NCI-H2196 (cell line): ENCODE data around the gene MAST4.

ENCODE experiments used
- DNase-seq: peaks from one replicate; lab custom pipeline; 2025; ENCODE audit not compliant: unreplicated experiment; lab: John Stamatoyannopoulos, UW

The MAST4 gene

DNA sequence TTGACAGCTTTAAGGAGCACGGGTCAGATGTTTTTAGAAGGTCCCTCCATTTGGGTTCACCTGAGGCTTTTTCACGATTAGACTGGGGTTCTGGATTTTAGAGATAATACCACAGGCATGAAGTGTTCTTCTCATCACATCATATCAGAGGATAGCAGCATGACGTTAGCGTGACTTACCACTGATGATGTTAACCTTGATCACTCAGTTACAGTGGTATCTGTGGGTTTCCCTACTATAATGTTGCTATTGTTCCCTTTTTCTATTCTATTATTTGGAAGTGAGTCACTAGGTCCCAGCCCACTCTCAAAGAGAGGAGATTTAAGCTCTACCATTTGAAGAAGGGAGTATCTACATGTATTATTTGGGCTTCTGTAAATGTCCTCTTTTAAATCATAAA lies 300.0 kb downstream of the MAST4 start:
- DNase-seq = no peak

DNA sequence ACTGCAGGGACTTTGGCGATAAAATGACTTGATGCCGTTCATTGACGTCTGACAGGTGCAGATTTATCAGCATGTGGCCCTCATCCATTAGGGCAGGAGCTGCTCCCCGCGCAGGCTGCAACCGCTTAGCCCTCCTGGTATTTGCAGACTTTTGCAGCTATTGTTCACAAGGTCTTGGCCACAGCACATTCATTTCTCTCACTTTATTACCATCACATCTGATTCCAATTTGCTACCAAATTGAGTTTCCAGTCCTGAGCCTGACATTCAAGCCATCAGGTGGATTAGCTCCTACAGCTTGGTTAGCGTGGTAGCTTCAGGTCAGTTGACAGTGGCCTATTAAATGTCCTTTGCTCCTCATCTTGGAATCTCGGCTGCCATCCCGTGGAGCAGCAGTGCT lies 301.2 kb downstream of the MAST4 start:
- DNase-seq = no peak

DNA sequence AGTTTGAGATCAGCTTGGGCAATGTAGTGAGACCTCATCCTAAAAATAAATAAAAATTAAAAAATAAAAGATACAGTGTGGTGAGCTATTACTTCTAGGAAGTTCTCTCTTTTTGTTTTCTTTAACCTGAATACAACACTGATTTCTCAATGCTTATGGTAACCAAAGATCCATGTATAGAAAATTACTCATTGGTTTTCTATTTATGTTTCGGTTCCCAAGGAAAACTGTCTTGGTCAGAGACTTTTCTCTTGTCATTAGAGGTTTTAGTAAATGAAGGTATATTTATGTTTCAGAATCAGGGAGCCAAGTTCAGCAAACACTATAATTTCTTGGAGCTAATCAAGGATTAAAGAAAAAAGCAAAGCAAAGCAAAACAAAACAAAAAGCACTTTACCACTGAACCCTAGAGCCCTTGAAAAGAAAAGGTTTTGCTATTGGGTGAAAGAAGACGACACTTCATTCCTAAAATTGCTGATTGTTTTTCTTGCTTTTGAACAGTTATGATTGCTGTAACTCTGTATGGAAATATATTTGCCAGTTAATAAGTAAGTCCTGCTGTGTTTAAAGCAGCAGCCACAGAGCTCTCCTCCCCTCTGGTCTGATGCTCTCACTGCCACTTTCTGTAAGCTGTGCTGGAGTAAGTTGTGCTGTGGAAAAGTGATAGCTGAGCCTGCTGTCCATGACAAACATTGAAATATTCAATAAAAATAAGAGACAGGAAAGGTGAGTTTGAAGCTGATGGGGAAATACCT lies 302.2 kb downstream of the MAST4 start:
- DNase-seq = no peak

DNA sequence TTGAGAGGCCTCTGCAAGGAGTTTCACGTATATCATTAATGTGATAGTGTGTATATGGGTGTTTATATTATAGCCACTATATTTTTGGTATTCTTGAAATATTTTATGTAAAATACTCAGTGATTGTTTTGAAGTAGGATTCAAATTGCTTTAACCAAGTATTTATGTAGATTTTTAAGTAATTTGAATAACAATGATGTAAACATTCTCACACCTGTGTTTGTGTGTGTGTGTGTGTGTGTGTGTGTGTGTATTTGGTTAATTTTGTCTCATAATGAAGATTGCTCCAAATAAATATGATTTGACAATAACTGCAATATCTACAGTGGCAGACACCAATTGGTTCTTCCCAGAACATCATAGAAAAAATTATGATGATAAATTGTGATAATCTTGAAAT lies 307.0 kb downstream of the MAST4 start:
- no peak for DNase-seq

DNA sequence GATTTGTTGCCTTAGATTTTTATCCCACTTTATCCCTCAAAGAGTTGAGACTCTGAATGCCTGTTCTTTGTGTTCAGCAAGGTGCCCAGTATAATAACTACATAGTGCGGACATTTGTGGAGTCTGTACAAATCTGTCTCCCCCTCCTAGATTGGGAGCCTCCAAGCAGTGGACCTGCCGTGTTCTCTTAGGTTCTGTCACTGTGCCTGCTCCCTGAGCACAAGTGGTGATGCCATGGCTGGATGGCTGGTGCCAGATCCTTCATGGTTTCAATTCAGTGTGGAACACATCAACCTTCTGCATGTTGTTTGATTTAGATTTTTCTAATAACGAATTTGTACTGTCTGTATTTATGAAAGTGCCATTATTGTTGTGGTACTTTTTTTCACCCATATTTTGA lies 307.5 kb downstream of the MAST4 start:
- no peak for DNase-seq

DNA sequence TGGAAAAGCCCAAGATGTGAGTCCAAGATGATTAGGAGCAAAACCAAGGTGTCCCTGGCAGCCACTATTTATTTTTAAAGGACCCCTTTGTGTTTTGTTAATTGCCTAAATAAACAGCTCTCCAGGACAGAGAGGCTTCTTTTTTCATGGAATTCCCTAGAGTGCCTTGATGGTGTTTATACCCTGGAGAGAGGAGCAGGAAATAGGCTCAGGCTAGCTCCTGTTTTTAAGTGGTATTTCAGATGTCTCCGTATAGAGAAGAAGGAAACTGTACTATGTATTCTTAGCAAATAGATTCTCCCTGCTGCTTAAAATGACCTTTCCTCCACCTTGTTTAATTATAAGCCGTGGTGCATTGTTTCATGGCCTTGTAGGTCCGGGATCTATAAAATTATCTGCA lies 308.0 kb downstream of the MAST4 start:
- DNase-seq = no peak

DNA sequence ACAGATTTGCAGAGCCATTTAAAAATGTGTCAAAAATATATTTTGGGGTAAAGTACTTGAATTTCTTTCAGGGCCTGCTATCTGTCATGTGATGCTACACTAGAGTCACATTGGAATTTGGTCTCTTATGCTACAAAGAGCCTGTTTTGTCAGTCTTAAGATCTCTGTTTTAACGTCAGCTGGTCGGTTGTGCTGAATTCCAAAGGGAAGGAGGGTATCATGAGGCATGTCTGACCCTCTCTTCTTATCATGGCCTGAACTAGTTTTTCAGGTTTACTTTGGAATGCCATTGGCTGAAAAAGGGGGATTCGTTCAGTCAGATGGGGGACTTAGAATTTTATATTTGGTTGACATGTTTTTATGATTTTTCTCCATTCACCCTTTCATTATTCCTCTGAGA lies 309.8 kb downstream of the MAST4 start:
- DNase-seq = no peak

DNA sequence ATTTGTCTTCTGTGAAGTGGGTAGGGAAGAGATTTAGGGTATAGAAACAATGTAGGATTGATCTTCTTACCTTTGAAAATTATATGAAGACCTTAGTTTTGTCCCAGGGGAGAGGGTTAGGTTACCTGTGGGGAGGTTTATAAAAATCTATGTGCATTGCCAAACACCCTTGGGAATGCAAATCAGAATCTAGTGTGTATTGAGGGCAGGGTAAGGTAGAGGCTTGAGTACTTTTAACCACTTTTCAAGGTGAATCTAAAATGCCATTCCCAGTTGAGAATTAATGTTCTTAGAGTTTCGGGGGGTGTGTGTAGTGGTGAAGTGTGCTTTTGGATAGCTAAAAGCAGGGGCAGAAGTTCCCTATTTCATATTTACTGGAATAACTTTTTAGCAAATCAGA lies 312.0 kb downstream of the MAST4 start:
- no peak for DNase-seq

DNA sequence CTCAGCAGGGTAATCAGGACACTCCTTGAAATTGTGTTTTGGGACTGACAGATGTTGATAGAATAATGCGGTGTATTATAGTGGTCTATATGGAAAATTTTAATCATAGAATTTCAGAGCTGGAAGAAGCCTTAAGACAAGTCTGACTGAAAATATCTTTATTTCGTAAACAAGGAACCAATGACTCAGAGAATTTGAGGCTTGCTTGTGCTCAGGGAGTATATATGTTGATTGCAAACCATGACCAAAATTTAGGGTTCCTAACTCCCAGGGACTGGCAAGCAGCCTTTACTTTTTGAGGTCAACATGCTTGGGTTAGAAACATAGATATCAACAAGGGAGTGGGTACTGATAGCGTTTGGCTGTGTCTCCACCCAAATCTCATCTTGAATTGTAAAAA lies 313.2 kb downstream of the MAST4 start:
- no peak for DNase-seq

DNA sequence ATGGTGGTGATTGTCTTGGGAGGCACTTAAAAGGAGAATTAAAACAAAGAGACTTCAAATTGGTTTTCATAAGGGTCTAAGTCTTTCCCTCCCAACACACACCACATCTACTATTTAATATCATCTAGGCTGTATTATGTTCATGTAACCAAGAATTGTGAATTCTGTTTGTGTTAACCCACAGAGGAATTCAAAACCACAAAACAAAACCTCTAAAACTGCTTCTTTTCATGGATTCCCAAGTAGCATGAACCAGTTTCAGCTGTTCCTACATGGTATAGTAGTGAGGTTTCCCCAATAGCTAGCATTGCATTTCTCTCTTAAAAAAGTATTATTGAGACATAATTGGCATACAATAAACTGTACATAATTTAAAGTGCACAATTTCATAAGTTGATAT lies 316.6 kb downstream of the MAST4 start:
- DNase-seq = no peak

DNA sequence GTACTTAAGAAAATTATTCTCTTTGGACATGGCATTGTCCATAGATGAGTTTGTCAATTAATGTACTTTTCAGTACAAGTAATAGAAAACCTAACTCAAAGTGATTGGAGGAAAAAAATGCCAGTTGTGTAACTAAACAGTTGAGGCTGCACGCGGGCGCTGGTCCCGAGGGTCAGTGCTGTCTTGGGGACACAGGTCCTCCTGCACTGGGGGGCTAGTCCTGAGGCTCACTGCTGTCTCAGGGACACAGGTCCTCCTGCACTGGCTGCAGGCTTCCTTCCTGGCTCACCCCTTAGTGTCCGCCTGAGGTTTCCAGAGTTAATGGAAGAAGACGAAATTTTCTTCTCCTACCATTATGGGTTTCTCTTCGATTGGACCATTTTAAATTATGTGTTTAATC lies 319.3 kb downstream of the MAST4 start:
- no peak for DNase-seq

DNA sequence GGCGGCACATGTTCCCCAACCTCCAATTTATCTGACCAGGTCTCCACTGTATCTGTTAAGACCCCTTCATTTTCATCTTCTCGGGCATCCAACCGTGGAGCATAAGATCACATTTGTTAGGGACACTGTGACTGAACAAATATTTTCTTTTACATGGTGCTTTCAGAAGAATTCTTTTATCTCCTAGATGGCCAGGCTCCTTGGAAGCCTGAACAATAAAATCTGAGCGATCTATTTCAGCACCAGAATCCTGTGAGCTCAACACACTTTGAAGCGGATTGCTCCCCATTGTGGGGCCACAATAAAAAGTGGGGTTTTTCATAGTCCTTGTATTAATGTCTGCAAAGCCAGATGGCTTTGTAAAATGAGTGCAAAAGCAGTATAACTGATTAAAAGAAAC lies 326.7 kb downstream of the MAST4 start:
- DNase-seq = no peak

DNA sequence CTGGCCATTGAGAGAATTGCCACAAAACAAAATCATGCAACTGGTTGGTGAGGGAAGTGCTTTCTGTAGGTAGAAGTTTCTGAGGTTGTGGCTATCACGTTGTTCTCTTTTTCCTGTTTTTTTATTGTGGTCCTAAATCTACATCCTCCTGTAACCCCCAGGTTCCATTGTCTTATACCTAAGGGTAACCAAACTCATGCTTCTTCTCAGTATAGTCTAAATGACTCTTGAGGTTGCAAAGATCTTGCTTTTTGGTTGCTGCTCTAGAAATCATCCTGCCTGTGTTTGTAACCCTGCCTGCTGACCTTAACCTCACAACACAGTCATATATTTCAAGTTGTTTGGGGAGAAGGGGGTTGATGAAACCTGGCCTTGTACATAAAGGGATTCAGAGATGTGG lies 327.3 kb downstream of the MAST4 start:
- no peak for DNase-seq

DNA sequence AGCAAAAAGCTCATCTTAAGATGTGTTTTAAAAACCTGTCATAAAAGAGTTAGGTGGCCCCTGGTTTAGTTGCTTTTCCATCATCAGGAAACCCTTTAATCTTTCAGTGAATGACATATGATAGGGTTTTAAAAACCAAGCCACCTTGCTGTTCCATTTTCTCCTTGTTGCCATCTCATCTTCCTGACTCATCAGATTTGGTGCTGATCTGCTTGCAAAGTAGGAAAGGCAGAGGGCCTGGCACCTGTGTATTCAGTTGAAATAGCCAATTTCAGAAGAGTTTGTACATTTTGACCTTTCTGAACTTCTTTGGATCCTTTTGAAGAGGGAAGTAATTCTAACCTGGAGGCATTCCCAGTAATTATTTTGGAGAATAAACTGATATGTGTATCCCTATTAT lies 327.7 kb downstream of the MAST4 start:
- no peak for DNase-seq

DNA sequence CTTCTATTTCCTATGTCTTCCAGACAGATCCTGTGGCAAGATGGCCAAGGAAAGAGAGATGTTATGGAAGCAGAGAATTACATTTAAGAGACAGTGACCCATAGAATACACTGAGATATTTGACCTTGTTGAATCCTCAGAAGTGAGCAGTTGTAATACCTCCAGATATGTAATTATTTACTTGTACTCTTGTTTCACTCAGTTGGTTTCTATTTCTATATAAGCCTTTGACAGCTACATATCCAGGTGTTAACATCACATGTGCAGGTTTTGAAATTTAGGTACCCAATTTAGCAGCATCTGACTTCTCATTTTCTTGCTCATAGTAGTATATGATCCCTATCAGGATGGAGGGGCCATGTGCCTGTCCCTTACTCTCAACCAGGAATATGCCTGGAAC lies 330.9 kb downstream of the MAST4 start:
- DNase-seq = no peak

DNA sequence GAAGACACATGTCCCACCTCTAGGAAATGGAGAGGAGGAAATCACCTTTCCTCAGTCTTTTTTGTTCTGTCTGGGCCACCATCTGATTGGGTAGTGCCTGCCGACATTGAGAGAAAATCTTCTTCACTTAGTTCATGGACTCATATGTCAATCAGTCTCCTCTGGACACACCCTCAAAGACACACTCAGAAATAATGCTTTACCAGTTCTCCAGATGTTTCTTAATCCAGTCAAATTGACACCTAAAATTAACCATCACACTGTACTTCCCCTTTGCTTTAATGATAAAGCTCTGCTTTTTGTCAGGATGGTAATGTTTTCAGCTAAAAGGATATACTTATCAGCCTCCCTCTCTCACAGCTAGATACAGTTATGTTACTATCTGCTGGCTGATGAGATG lies 333.1 kb downstream of the MAST4 start:
- DNase-seq = no peak

DNA sequence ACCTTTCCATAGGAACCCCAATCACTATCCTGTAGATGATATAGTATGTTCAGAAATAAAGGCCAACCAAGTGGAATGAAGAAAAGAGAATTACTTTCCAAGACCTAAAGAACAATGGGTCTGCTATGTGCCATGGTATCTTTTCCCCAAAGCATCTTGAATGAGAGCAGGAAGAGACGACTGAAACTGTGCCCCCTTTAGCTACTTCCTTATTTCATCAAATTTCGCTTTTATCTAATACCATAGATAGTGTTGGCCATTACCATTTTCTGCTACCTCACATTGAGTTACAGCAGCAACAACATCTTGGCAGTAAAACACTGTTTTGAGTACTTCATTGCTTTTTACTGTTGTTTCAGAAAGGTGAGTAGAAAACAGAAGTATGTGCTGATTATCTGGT lies 333.8 kb downstream of the MAST4 start:
- DNase-seq = no peak

DNA sequence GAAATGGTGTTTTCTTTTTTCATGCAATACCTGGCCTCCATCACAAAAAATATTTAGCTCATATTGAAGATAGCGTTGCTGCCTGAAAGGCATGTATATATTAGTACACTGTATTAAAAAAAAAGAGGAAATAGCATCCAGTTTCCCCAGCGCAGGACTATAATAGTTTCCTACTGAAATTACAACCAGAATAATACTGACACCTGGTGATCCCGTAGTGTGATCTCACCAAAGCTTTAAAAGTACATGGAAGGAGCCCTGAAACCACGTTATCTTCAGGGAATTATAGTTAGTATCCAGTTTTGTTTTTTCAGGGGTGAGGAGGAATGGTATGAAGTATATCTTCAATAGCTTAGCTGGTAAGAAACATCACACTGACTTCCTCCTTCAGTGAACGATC lies 335.5 kb downstream of the MAST4 start:
- DNase-seq = no peak

DNA sequence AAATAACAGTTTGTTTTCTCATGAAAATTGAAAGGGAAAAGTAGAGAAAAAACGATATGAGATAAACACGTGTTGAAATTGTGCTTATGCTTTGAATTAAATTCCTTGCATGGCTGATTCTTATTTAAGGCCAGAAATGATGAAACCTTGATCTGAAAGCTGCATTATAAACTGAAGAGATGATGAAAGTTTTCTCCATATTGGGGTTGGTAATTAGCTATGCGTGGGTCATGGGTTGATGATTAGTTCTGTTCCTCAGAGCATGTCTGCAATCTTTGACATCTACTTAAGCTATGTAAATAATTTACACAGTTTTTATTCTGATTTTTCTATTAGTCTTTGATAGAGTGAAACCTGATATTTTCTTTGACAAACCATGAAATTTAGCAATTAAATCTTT lies 336.3 kb downstream of the MAST4 start:
- DNase-seq = no peak

DNA sequence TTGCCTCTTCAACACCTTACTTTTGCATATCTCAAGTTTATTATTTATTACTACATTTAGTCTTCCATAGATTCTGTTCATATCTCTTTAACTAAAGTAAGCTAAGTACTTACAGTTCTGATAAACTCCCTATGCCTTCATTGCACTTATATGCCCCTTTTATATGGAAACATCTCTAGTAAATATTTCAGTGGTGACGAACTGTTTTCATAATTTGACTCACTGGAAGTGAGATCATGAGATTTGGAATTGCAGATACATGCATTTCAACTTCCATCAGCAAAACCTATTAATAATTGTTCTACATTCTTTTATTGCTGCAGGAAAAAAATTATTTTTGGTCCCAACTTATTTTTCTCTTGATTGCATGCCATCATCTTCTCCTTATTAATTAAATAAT lies 336.9 kb downstream of the MAST4 start:
- DNase-seq = no peak

DNA sequence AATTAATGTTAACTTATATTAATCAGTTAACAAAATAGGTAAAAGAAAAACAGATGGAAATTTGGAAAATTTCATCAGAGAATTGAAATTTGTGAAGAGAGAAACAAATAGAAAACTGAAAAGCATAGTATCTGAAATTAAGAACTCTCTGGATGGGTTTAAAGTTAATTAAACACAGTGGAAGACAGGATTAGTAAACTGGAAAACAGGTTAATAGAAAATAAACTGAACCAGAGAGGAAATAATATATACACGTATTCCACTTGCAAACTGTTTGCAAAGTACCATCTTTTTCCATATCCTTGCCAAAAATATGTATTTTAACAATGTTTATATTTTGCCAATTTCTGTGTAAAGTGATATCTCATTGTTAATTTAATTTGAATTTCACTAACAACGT lies 342.9 kb downstream of the MAST4 start:
- DNase-seq = no peak

DNA sequence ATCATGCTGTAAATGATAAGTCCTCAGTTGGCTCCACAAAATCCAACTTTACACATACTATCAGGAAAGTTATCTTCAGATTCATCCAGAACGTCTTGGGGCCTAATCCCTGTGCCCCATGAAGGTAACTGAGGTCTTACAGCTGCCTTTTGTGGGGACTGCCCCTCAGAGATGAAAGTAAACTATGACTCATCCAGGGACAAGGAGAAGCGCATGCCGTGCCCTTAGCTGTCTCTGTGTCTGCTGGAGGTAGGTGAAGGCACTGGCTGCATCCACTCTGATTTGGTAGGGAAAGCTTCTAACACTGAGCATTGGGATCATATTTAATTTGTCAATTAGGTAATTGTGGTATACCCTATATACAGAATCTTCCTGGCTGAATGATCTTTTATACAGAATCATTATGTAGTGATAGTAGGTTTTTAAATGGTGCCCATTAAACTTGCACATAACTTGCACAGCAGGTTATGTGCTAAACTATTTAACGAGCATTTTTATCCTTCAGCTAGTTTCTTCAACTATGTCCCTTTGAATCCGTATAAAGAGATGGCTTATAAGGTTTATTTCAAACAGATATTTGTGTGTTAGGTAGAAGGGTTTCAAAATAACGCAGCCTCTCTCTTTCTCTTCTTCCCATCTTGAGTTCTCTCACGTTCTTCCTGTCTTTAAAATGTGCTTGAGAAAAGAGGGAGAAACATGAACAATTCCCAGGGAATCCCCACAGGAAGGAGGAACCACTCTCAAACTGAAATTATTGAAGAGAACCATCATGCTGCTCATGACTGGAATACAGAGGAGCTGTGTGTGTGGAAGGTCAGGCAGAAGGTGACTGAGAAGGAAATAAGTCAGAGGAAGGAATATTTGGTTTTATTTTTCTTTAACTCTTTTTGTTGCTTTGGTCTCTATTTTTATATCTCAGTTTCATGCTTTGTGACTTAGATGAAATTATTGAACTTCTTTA lies 349.5 kb downstream of the MAST4 start:
- DNase-seq = no peak
